GM19438 (cell line): ENCODE data around the gene SLC7A6OS.
A peak's percentile ranks its signal among the peaks of the same experiment; 100 is the strongest.

Experiments
- ATAC-seq: cut with Tn5 transposase; IDR thresholded peaks from one replicate; pipeline ENCODE4 v1.9.1; 2021; ENCODE audit warnings: low read depth; ENCODE audit not compliant: unreplicated experiment

SLC7A6OS gene

DNA sequence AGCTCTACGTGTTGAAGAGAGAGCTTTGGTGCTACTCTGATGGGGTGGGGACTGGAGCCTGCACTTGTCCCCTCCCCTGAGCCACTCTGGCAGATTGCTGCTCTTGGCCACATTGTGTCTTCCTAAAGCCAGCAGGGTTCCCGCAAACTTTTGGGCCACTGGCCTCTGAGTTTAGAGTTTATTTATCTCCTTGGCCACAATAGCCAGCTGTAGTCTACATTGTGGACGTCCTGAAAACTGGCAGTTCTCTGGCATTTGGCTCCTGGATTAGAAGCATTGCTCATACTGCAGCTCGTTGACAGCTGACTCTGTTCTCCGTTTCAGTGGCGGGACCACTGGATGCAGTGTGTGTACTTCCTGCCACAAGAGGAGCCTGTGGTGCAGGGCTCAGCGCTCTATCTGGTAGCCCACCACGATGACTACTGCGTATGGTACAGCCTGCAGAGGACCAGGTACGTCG, 34.6 kb upstream of the SLC7A6OS start:
- no peak for ATAC-seq

DNA sequence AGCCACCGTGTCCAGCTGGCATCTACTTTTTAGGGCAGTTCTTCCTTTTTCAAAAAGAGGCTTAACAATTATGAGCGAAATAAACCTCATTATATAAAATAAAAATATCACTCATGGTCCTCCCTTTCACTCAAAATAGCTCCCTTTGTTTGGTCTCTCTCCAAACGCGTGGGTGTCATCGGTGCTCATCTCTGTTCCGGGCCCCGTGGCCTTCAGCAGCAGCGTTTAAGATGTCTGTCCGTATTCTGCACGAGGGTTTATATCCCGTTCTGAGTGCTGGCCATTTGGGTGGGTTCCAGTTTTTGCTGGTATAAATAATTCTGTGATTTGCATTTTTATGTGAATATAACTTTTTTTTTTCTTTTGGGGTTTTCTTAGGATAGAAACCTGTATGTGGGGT, 33.5 kb upstream of the SLC7A6OS start:
- no peak for ATAC-seq

DNA sequence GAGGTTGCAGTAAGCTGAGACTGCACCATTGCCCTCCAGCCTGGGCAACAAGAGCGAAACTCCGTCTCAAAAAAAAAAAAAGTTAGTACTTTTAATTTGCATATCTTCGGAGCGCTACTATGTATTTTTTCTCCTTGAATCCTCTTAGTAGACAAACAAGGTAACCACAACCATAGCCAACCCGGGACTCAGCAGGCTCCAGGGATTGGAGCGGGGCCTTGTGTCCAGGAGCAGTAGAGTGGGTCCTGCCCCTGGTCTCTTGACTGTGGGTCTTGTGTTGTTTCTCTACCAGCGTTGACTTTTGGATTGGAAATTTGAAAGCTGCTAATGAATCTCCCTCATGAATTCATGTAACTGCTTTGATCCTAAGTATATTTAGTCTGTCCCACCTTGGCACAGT, 32.4 kb upstream of the SLC7A6OS start:
- no peak for ATAC-seq

DNA sequence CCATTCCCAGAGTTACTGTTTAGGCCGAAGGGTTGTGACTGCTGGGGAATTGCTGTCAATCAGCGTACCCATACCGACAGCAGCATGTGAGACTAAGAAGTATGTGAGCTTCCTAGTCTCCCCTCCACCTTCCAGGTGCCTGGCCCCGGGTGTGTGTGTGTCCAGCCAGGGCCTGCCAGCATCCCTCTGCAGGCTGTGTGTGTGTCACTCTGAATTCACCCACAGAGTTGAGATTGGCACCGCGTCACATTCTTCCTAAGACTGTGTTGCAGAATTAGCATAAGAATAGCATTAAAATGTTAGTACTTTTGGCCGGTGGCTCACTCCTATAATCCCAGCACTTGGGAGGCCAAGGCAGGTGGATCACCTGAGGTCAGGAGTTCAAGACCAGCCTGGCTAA, 31.9 kb upstream of the SLC7A6OS start:
- ATAC-seq: no peak

DNA sequence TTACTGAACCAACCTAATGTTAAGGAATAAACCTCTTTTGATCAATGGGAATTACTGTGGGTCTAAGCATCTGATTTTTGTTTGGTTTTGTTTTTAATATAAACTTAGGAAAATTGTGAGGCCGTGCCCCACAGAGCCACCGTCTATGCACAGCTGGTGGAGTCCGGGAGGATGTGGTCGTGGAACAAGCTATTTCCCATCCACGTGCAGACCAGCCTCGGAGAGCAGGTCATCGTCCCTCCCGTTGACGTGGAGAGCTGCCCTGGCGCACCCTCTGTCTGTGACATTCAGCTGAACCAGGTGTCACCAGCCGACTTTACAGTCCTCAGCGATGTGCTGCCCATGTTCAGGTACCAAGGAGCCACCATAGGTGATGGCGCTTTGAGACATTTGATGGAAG, 28.5 kb upstream of the SLC7A6OS start:
- no peak for ATAC-seq

DNA sequence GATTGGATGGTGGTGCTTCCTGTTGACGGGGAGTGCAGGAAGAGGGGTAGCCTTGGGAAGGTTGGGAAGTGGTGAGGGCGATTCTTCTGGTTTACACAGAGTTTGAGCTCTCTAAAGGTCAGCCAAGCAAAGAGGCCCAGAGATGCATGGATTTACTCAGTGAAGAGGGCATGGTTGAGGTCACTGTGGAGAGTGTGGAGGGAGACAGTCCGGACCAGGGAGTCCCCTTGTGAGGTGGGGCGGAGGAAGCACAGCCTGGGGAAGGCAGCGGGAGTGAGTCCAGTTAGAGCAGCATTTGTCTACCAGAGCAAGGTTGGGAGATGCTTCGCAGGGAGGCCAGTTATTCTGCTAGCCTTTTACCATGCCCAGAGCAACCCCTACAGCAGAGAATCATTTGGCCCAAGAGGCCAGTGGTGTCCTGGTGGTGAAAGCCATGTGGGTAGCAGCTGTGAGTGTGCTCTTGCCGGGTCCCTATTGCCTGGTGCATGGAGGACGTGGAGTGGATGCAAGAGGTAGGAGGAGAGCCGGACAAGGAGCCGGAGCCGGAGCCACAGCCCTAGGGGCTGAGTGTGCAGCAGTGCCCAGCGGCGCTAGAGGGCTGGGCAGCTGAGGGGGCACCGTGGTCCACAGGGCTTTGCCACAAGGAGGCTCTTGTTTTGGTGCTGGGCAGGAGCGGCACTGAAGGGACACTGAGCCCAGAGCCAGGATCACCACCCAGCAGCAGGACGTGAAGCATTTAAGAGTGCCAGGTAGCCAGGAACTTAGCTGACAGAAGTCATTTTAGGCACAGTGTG, 27.8 kb upstream of the SLC7A6OS start:
- ATAC-seq: no peak

DNA sequence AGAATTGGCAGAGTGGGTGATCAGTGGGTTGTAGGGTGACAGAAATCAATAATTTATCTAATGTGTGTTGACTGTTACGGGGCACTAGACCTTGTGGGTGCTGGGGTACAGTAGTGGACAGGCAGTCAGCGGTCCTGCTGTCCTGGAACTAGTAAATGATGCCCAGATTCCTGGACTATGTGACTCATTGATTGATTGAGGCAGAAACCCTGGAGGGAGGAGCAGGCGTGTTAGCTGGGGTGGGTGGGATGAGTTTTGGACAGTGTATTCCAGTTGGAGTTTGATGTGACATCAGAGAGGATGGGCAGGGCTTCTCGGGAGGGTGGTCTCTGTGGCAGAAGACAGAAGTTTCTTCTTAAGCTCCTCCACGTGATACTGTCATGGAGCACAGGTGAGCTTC, 24.4 kb upstream of the SLC7A6OS start:
- no peak for ATAC-seq

DNA sequence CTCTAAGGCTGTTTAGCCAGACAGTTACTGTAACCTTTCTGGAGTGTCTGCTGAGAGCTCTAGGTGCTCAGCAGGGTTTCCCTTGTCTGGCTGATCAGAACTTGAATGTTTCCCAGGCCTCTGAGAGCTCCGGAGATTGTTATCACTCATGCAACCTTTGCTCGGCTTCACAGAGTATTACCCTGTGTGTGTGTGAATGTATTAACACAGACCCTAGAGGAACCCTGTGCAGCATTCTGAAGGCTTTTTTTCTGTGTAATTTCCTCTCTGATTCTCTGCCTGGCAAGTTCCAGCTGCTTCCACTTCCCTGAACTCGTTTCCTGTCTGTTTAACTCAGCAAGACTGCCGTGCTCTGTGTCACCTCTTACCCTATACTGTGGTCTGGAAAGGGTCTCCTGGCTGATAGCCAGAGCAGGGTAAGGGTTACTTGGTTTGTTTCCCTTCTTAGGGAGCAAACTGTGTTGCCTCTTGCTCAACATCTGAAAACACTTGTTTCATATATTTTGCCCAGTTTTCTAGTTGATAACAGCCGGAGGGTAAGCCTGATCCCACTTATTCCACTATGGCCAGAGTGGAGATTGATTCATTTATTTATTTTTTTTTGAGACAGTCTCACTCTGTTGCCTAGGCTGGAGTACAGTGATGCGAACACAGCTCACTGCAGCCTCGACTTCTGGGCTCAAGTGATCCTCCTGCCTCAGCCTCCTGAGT, 21.8 kb upstream of the SLC7A6OS start:
- no peak for ATAC-seq

DNA sequence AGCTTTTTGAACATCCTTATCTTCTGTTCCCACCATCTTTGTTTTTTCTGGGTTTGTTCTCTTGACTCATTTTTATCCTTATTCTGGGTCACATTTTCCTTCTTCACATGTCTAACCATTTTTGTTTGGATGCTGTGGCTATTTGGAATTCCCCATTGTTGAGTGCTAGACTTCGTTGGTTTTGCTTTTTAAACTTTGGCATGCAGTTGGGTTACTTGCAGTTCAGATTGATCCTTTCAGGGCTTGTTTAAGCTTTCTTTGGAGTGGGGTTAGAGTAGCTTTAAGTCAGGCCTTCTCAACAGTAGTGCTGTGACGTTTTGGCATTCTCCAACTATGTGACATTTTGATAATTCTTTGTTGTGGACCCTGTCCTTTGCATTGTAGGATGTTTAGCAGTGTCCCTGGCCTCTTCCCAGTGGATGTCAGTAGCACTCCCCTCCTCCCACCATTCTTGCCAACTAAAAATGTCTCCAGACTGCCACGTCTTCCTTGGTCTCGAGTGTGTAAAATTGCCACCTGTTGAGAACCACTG, 21.2 kb upstream of the SLC7A6OS start:
- no peak for ATAC-seq

DNA sequence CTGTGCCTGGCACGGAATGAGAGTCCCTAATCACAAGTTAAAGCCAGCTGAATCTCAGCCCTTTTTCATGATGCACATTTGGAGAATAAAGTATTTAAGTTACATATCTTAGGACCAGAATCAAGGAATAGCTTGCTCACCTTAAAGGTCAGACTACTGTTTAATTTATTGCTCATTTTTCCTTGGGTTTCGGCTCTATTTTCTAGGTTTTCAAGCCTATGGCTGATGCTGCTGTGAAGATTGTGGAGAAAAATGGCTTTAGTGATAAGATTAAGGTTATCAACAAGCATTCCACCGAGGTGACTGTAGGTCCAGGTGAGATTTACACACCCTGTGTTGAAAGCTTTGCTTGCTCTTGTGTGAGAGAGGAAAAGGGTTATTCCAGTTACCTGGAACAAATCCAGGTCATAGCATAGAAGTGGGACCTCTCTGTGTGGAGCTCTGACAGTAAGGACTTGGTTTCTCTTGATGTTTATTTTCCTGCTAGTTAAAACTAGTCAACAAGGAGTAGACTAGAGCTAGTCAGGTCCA, 18.2 kb upstream of the SLC7A6OS start:
- ATAC-seq: no peak

DNA sequence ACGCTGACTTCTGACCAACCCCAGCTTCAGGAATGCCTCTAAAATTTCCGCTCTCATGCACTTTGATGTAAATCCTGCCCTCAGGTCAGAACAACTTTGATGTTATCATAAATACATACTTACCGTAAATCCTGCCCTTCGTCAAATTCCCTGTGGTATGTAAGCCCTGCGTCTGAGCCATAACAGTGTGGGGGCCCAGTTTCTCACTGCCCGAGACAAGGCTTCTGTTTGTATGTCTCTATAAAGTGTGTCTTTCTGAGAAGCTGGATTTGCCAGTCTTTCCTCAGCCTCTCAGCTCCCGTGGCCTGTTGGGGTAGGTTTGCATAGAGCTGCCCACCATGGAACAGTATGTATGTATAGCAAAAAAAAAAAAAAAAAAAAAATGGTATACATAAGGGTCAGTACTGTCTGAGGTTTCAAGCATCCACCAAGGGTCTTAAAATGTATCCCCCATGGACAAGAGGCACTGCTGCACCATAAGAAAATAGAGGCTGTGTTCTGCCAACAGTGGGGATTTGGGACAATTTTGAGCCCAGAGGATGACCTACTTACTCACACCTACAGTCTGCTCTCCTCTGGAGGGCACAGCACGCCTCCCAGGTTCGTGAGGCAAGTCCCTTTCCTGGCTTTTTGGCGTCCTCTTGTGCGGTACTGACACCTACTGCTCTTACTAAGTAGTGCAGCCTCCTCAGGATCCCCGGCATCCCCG, 17.6 kb upstream of the SLC7A6OS start:
- peak; percentile 79 for ATAC-seq

DNA sequence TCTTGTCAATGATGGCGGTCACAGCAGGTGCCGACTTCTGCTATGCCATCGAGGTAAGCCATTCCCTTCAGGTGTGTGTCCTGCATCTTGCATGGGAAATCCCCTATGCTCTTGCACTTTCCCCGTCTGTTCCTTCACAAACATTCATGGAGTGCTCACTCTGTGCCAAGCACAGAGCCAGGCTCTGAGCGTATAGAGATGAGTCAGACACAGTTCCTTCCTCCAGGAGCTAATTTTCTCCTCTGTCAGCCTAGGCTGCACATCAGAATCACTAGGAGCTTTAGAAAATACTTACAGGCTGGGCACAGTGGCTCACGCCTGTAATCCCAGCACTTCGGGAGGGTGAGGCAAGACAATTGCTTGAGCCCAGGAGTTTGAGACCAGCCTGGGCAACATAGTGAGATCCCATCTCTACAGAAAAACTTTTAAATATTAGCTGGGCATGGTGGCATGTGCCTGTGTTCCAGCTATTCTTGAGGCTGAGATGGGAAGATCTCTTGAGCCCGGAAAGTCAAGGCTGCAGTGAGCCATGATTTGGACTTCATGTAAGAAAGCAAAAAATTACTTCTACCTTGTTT, 14.1 kb upstream of the SLC7A6OS start:
- ATAC-seq: no peak

DNA sequence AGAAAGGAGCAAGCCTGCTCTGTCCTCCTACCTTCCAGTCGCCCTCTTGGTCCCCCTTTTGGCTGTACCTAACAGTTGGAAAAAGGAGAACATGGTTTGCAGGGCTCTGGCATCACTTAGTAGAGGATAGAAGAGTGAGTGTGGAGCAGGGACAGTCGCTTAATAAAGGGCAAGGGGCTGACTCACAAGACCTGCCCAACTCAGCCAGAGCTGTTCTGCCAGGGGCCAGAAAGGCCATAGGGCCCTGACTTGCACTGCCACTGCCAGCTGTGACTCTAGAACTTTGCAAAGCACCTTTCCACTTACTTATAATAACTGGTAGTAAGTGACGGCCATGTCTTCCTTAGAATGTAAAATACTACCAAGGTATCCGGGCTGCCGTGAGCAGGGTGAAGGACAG, 13.6 kb upstream of the SLC7A6OS start:
- no peak for ATAC-seq

DNA sequence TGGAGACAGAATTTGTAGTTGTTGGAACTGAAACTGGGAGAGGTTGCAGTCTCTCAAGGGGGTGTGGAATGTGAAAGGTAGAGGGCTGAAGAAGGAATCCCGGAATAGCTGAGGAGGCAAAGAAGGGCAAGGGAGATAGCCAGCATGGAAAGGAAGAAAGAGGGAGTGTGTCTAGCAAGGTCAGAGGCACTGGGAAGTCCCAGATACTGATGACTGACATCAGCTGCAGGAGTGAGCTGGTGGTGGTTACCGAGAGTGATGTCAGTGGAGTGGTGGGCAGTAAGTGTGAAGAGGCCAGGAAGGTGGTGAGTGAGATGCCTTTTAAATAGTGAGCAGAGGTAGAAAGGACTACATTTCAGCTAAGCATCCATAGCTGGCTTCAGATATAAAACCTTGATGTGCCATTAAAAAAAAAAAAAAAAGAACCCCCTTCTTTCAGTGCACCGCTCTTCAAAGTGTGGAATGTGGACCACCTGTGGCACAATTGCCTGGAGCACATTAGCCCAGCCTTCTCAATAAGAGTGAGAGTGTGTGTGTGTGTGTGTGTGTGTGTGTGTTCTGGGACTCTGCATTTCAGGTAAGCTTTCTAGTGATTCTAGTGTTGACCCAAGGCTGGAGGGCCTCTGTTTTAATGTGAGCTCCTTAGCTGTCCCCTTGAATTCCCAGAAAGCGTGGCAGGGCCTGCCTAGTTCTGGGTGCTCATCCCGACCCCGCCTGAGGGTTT, 8.6 kb upstream of the SLC7A6OS start:
- no peak for ATAC-seq

DNA sequence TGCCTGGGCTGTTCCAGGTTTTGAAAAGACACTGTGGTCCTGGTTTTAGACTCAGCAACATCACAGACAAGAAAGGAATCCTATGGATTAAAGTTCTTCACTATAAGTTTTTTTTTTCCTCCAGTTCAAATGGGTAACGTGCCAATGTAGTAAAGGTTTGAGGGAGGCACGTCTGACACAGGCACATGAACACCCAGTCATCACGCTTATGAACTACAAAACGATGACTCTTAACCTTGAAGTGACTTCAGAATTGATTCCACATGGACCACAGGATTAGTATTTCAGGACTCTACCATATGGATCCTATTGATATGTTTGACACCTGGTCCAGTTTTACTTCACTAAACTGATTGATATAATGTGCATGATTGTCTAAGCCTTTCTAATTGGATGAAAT, 2.4 kb upstream of the SLC7A6OS start:
- no peak for ATAC-seq

DNA sequence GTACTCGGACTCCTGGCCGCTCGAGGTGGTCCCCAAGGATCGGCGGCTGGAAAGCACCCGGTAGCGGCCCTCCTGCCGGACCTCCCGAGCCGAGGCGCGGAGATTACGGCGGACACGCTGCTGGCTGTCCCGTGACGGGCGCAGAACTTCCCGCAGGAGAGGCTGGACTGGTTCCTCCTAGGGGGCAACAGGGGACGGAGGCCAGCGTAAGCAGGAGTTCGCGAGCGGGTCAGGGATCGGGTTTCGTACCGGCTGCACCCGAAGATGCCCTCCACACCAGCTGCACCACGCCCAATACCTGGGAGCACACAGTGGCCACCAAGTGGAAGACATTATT, 341 bp downstream of the SLC7A6OS start:
- ATAC-seq: peak; percentile 29

DNA sequence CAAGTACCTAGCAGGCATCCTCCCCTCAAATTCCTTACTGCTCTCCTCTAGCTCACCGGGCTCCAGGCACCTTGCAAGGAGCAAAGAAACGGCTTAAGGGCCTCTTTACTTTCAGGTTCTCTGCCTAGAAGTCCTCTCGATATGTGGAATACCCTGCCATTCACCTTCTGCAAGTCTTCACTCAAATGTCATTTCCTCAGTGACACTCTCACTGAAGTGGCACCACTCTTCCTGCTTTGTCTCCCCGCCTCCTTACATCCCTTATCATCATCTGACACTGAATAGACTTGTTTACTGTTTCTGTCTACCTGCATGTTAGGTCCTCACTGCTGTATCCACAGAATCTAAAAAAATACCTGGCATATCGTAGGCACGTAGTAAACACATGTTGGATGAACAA, 947 bp downstream of the SLC7A6OS start:
- ATAC-seq: no peak

DNA sequence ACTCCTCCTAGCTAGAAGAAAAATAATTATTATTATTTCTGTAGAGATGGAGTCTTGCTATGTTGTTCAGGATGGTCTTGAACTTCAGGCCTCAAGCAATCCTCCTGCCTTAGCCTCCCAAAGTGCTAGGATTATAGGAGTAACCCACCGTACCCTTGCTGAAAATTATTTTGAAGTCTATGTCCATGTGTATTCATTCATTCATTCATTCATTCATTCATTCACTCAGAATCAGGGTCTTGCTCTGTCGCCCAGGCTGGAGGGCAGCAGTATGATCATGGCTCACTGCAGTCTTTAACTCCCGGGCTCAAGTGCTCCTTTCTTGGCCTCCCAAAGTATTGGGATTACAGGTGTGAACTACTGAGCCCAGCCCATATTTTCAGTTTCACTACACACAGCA, 4.1 kb downstream of the SLC7A6OS start:
- no peak for ATAC-seq

DNA sequence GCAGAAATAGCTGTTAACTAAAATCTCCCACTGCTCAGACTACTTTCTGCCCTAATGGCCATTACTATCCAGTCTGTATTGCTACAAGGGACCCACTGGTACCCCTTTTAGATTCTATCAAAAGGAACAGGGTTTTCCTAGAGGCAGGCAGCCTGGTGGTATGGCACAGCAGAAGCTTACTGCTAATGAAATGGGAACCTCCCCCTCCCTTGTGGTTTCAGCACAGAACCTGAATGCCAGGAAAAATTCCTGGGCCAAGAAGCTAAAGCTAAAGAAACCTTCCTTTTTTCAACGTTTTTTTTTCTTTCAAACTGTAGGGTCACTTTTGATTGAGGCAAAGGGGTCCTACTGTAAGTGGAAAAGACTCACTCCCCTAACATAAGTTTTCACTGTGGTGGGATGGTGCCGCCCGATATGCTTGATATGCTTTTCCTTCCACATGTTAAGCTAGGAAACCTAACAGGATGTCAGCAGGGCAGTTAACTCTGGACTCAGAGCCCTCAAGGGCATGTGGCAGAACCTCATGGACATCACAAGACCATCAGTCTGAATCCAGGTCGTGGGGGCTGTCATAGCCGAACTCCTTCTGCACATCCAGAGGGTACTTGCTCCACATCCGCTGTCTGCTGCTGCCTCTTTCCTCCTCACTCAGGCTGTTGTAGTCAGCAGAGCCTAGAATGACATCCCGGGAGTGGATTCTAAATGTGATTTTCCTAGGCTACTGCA, 9.8 kb downstream of the SLC7A6OS start:
- ATAC-seq: no peak
